GM21529 (cell line): Measurements from ENCODE around the gene SSTR5.

ENCODE experiments used
- ATAC-seq: cut with Tn5 transposase; IDR thresholded peaks from one replicate; pipeline ENCODE4 v1.9.1; 2021; ENCODE audit not compliant: unreplicated experiment

The SSTR5 gene

GRCh38 chr16:1053700-1054368 is 18.7 kb upstream of the SSTR5 start:
- no peak for ATAC-seq

- ATAC-seq: no peak
Observed at GRCh38 chr16:1054660-1055556, 17.6 kb upstream of the SSTR5 start.

- no peak for ATAC-seq
Observed at GRCh38 chr16:1055557-1055924, 17.0 kb upstream of the SSTR5 start.

GRCh38 chr16:1056196-1056595 is 16.4 kb upstream of the SSTR5 start:
- ATAC-seq: no peak

- ATAC-seq: no peak
Observed at GRCh38 chr16:1057252-1057932, 15.2 kb upstream of the SSTR5 start.

GRCh38 chr16:1058216-1058615 is 14.3 kb upstream of the SSTR5 start:
- ATAC-seq: no peak

GRCh38 chr16:1059310-1059709 is 13.2 kb upstream of the SSTR5 start:
- no peak for ATAC-seq

- ATAC-seq: no peak
Observed at GRCh38 chr16:1060416-1061340, 11.9 kb upstream of the SSTR5 start.

- ATAC-seq: no peak
Observed at GRCh38 chr16:1061769-1062505, 10.6 kb upstream of the SSTR5 start.

GRCh38 chr16:1062895-1063294 is 9.7 kb upstream of the SSTR5 start:
- no peak for ATAC-seq

- no peak for ATAC-seq
Observed at GRCh38 chr16:1063728-1064127, 8.8 kb upstream of the SSTR5 start.

GRCh38 chr16:1065469-1066128 is 6.9 kb upstream of the SSTR5 start:
- no peak for ATAC-seq

- ATAC-seq: no peak
Observed at GRCh38 chr16:1066584-1067172, 5.9 kb upstream of the SSTR5 start.

GRCh38 chr16:1067629-1068028 is 4.9 kb upstream of the SSTR5 start:
- ATAC-seq: no peak

- no peak for ATAC-seq
Observed at GRCh38 chr16:1068451-1068850, 4.1 kb upstream of the SSTR5 start.

- no peak for ATAC-seq
Observed at GRCh38 chr16:1069154-1069553, 3.4 kb upstream of the SSTR5 start.

GRCh38 chr16:1070084-1070863 is 2.3 kb upstream of the SSTR5 start:
- no peak for ATAC-seq

- ATAC-seq: no peak
Observed at GRCh38 chr16:1070864-1071408, 1.6 kb upstream of the SSTR5 start.
